H1 (cell line): Measurements from ENCODE around the gene ABHD12.

Experiments
- EGR1 ChIP-seq: IDR thresholded peaks from 2 replicates; pipeline ENCODE4 v1.6.1; 2011; ENCODE audit warnings: low read depth, low read length, borderline replicate concordance
- EP300 ChIP-seq, 2 experiments: IDR thresholded peaks; 1 replicate in 1 of 2; 2 replicates in 1 of 2; pipeline ENCODE4 v1.6.1; 2011 to 2012; ENCODE audit warnings: low read depth in 2 of 2, low read length in 2 of 2, mild to moderate bottlenecking in 2 of 2, borderline replicate concordance in 1 of 2, inconsistent platforms in 1 of 2, moderate library complexity in 1 of 2

DNA sequence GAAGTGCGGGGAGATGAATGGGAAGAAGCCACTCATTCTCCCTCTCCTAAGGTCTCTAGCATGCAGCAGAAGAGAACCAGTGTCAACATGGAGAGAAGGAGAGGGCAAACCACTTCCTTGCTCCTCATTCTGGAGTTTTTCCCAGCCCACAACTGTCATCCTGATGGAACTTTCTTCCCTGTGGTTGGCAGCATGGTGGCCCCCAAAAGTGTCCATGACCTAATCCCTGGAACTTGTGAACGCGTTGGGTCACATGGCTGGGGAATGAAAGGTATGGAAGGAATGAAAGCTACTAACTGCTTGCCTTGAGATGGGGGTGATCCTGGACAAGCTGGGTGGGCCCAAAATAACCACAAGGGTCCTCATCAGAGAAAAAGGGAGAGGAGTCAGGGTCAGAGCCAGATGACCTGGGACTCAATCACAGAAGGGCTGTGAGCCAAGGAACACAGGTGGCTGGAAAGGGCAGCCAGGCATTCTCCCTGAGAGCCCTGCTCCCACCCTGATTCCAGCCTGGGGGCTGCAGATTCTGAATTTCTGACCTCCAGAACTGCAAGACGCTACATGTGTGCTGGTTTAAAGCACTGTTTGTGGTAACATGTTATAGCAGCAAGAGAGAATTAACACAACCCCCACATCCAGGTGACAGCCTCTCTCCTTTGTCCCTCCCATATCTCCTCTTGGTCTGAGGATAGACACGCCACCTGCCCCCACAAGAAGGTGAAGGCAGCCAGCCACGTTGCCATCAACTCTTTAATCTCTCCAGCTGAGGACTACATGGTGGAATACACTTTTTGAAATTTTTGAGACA lies 79.5 kb downstream of the ABHD12 start:
- TF ChIP-seq EP300 (IDR thresholded peaks at IDR 0.05; ENCODE audit: borderline replicate concordance in 1 of 2, low read depth in 2 of 2, low read length in 2 of 2) (no peak), EGR1 (no peak)
